Right lung (tissue), 5 donors: ENCODE results near the gene OGFR. TPM values are rescaled to one million over a fixed set of nuclear protein-coding genes. Genes with fewer than 3 reads are reported as not detected.

Source experiments
- DNase-seq, 2 donors: peaks; one replicate each; pipeline ENCODE4 v3.0.0-alpha.2; 2013
- polyA plus RNA-seq, 5 donors: library from polyadenylated mRNA; unstranded; fragments of 120-200 nt; gene quantifications; one replicate each; pipeline versions ENCODE4 v1.2.1 to v1.2.3, GENCODE V29; 2013; ENCODE audit warnings: inconsistent platforms in 1 of 5, low replicate concordance in 1 of 5; ENCODE audit not compliant: insufficient read length in 5 of 5, insufficient read depth in 1 of 5

Gene OGFR
- polyA plus RNA-seq, 5 donors = 19.3 to 38.0 (median 27.3) TPM

DNA sequence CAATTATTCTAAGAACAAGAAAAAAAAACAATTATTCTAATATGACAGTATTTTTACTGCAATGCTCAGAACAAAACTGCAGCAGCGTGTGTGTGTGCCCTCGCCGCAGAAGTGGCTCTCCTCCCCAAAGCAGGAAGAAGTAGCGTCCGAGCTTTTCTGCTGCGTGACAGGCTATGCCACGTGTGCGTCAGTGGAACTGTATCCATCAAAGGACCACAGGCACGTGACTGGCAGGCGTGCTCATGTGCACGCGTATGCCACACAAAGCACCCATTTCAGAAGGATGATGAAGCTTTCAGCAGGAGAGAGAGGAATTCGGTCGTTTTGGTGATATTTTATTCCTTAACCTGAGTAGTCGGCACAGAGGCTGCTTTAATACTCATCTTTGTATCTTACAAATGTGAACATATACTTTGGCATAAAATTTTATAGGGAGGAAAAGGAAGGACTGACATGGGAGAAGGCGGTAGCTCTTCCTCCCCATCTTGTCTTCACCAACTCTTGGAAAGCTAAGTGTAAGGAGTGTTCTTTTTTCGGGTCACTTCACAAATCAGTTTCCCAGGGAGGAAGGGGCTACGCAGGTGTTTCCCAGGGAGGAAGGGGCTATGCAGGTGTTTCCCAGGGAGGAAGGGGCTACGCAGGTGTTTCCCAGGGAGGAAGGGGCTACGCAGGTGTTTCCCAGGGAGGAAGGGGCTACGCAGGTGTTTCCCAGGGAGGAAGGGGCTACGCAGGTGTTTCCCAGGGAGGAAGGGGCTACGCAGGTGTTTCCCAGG is 53.6 kb downstream of the OGFR start:
- DNase-seq = no peak

GRCh38 chr20:62859721-62860120 is 55.1 kb downstream of the OGFR start:
- DNase-seq = no peak

DNA sequence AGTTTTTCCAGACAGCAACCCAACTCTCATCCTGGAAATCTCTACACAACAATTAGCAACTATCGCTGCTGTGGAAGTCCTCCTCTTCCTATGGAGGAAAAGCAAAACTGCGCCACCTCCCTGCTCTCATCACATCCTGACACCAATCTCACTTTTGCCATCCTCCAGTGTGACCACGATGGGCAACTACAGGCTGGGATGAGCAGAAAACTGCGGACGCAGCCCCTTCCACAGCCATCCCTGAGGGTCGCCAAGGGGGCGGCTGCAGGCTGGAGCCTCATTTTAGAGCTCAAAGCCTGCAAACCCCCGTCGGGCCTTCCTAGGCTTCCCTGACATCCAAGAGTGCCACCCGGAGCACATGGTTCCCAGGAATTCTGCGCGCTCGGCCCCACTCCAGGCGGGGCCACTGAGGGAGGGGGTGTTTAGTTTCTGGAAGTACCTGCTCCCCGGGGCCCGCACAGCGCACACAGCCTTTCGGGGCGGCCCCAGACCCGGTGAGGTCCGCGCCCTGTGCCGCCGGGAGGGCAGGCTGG is 55.8 kb downstream of the OGFR start:
- DNase-seq = no peak

GRCh38 chr20:62860924-62861691 is 56.5 kb downstream of the OGFR start:
- no peak for DNase-seq

DNA sequence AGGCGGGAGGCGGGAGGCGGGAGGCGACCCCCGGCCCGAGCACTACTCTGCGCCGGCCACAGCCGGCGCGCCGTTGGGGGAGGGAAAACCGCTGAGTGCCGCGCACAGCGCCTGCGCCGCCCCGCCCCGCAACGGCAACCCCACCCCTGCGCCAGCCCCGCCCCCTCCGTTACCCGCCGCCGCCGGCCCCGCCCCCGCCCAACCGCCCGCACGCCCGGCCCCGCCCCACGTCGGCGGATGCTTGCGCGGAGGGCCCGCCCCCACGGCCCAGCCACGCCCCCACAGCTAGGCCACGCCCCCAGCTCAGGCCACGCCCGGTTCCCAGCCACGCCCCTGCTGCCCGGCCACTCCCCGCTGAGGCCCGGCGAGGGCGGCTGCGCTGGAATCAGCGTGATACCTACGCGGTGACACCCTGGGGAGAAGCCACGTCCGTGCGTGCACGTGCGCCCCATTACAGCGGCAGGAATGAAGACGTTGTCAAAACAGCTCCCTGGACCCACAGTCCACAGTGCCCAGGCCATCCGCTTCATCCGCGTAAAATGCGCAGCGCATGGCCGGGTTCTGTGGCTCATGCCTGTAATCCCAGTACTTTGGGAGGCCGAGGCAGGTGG is 57.2 kb downstream of the OGFR start, which contains the start of gene TCFL5:
TCFL5 (minus strand) TSS at position 97 of the 611 bp plus-strand sequence. CDS start 152 bp downstream, outside the sequence.
- DNase-seq = peak; percentile 72 to 77

Other genes with a start within 250 kb of the OGFR start
- gene SLCO4A1, start 162.3 kb upstream of the OGFR start, polyA plus RNA-seq = under 1 TPM; 0.46 to 0.69 (median 0.54) TPM
- gene NTSR1, start 96.0 kb upstream of the OGFR start, polyA plus RNA-seq = under 1 TPM; 0.04 to 0.16 (median 0.08) TPM
- gene MRGBP, start 8.4 kb upstream of the OGFR start, polyA plus RNA-seq = 10 to 100 TPM; 12.3 to 17.1 (median 15.5) TPM
- 100 to 1,000 TPM in 1 of 5 donors, 10 to 100 TPM in 4; 47.6 to 102 (median 57.8) TPM for gene COL9A3, start 12.2 kb downstream of the OGFR start, polyA plus RNA-seq
- 10 to 100 TPM; 11.1 to 13.0 (median 11.5) TPM for gene TCFL5, start 57.0 kb downstream of the OGFR start, polyA plus RNA-seq
- gene DIDO1, start 121.7 kb downstream of the OGFR start, polyA plus RNA-seq = 10 to 100 TPM; 55.9 to 61.5 (median 58.6) TPM
- 10 to 100 TPM; 42.1 to 52.1 (median 45.8) TPM for gene GID8, start 133.3 kb downstream of the OGFR start, polyA plus RNA-seq
- 1 to 10 TPM; 1.6 to 4.5 (median 4.0) TPM for gene SLC17A9, start 147.9 kb downstream of the OGFR start, polyA plus RNA-seq
- gene BHLHE23, start 202.1 kb downstream of the OGFR start, polyA plus RNA-seq = not detected